IPS DF 6.9 (cell line): Measurements from ENCODE around the gene FZR1.
"Not testable (repeated sequence)": the region's sequence is repeated elsewhere in the genome, so short reads cannot be mapped to it uniquely, and the experiment has no call there.

ENCODE experiments used
- DNase-seq: peaks from one replicate; pipeline ENCODE4 v3.0.0-alpha.2; 2013; ENCODE audit warnings: low read depth, low spot score
- H3K27ac ChIP-seq: one replicate; pipeline ENCODE4 v1.5.1; 2013; ENCODE audit warnings: low read length, control low read depth
- H3K27me3 ChIP-seq: 2 replicates; pipeline ENCODE4 v1.6.1; 2013; ENCODE audit warnings: mild to moderate bottlenecking, low read length; ENCODE audit not compliant: control insufficient read depth, insufficient read depth
- H3K36me3 ChIP-seq: 2 replicates; pipeline ENCODE4 v1.6.1; 2013; ENCODE audit warnings: low read length; ENCODE audit not compliant: control insufficient read depth, insufficient read depth
- H3K4me1 ChIP-seq: 2 replicates; pipeline ENCODE4 v1.6.1; 2013; ENCODE audit warnings: low read length; ENCODE audit not compliant: control insufficient read depth, insufficient read depth
- H3K4me3 ChIP-seq: 2 replicates; pipeline ENCODE4 v1.5.1; 2013; ENCODE audit warnings: mild to moderate bottlenecking, low read length
- H3K9me3 ChIP-seq: 2 replicates; pipeline ENCODE4 v1.6.1; 2013; ENCODE audit warnings: low read length, inconsistent platforms; ENCODE audit not compliant: control insufficient read depth, insufficient read depth
- WGBS: extraction: QIAGEN DNeasy Blood & Tissue Kit; methylation state at CpG from one replicate; pipeline ENCODE4 v1.1.7; 2013; ENCODE audit warnings: mixed read lengths, missing lambda C conversion rate; ENCODE audit not compliant: insufficient read length, insufficient coverage; 5-methylcytosine and 5-hydroxymethylcytosine counted together

The FZR1 gene

DNA sequence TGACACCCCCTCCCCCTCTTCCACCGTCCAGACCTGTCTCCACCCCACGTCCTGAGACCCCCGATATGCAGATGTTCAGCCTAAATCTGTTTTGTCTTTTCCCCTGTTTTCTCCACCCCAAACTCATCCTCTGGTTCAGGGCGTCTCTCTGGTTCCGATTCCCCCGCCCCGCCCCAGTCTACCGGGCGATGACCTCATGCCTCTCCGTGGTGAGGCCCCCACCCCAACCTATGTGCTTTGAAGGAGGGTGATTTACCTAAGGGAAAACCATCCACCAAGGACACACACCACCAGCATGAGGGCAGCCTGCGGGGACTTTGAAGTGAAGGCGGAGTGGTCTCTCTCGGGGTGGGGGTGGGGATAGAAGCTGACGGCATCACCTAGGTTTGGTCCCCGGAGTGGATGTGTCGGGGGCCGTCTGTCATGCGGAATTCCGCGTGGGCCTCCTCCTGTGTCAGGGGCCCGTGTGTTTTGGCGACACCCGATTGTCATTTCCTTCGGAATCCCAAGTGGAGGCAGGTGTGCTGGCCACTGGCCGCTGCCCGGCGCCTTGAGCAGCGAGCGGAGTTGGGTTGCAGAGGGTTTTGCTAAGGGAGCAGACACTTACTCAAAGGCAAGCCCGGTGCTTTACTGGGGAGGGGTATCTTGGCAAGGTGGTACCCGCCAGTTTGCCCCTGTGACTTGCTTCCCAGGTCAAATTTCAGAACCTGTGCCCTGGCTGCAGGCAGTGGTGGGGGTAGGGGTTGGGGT lies 1.4 kb downstream of the FZR1 start:
- Histone ChIP-seq H3K27me3 (no peaks in the 10 kb centered on the region), H3K27ac (no peak overlapping the region), H3K36me3 (peaks cover 2% of the 10 kb centered on the region; the same call in 1 of the 2 replicates), H3K4me1 (no peaks in the 10 kb centered on the region; the same call in none of the 2 replicates), H3K9me3 (no peaks in the 10 kb centered on the region), H3K4me3 (peak overlapping the region; percentile 70; the same call in 1 of the 2 replicates)
- WGBS, result no CpG with 5 or more reads among the region's 31 CpGs
- DNase-seq, result no peak

DNA sequence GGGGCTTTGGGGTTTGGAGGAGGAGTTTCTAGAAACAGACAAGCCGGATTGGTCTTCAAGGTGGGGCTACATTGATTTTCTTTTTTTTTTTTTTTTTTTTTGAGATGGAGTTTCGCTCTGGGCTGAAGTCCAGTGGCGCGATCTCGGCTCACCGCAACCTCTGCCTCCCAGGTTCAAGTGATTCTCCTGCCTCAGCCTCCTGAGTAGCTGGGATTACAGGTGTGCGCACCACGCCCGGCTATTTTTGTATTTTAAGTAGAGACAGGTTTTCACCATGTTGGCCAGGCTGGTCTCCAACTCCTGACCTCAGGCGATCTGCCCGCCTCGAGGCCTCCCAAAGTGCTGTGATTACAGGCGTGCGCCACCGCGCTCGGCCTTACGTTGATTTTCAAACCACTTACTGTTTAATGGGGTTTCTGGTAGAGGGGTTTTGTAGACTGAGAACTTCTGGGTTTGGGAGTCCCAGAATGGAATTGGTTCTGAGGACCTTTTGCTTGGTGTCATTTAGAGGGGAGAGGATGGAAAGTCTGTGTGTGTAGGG lies 2.1 kb downstream of the FZR1 start:
- H3K36me3 ChIP-seq, DNase-seq, H3K9me3 ChIP-seq, H3K27me3 ChIP-seq, H3K4me3 ChIP-seq, H3K27ac ChIP-seq, H3K4me1 ChIP-seq: not testable (repeated sequence)
- WGBS, result no CpG with 5 or more reads among the region's 18 CpGs

DNA sequence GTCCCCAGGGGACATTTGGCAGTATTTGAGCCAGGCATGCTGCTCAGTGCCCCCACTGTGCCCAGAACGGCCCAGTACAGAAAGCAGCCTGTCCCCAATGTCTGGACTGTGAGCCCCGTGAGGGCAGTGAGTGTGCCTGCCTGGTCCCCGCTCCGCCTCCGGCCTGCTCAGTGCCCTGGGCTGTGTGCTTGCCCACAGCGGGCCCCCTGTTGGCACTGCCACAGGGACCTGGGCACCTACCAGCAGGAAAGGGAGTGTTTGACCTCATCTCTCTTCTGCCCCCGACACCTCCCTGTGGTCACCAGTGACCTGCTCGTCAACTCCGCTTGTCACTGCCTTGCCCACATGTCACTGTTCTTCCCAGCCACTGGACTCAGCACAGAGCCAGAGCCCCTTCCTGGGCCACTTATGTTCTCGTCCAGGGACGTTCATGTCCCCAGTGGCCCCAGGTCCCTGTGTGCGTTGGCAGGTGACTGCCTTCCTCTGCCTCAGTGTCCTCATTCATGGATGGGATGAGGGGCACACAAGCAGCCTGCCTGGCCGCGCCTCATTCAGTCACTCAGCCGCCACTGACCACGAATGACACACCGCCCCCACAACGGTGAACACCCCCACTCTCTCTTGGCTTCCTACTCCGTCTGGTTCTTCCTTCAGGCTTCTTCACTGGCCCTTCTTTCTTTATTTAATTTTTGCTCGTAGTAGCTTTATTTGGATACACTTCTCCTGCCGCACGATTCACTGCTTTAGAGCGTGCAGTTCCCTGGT lies 2.8 kb downstream of the FZR1 start:
- Histone ChIP-seq H3K4me3 (no peak overlapping the region), H3K27ac (no peak overlapping the region), H3K27me3 (no peaks in the 10 kb centered on the region), H3K4me1 (peaks cover 1% of the 10 kb centered on the region), H3K9me3 (no peaks in the 10 kb centered on the region), H3K36me3 (peaks cover 2% of the 10 kb centered on the region; the same call in 1 of the 2 replicates)
- WGBS, result no CpG with 5 or more reads among the region's 23 CpGs
- DNase-seq, result no peak

DNA sequence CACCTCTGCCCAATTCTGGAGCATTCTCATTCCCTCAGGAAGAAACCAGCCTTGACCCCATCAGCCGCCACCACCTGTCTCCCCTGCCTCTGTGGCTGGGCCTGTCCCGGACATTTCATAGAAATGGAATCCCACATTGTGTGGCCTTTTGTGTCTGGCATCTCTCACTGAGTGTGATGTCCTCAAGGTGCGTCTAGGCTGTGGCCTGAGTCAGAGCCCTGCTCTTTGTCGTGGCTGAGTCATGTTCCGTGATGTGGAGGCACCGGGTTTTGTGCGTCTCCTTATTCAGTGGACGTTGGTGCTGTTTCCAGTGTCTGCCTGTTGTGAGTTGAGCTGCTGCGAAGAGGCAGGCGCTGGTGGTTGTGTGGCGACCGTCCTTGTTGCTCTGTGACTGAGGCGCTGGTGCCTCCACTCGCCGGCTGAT lies 3.5 kb downstream of the FZR1 start:
- no CpG with 5 or more reads among the region's 15 CpGs for WGBS
- Histone ChIP-seq H3K27me3 (no peaks in the 10 kb centered on the region), H3K27ac (no peak overlapping the region)

DNA sequence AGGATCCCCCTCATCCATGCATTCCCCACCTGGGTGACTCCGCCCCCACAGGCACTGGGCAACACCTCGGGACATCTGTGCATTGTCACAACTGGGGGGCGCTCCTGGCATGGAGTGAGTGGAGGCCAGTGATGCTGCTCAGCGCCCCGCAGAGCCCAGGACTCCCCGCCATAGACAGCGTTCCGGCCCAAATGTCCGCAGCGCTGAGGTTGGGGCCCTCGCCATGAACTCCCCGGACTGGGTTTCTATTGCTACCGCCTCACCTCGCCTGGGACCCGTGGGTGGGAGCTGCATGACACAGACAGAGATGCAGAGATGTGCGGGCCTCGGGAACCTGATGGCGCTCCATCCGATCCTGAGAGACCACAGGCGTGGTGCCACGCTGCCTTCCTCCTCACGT lies 4.6 kb downstream of the FZR1 start:
- no peaks in the 10 kb centered on the region for H3K27me3 ChIP-seq
- H3K4me3 ChIP-seq, result no peak overlapping the region
- H3K4me1 ChIP-seq, result peaks cover 1% of the 10 kb centered on the region; the same call in 1 of the 2 replicates
- WGBS, result no CpG with 5 or more reads among the region's 22 CpGs
- H3K9me3 ChIP-seq, result no peaks in the 10 kb centered on the region
- peaks cover 2% of the 10 kb centered on the region; the same call in 1 of the 2 replicates for H3K36me3 ChIP-seq
- no peak for DNase-seq
- H3K27ac ChIP-seq, result no peak overlapping the region

More for the DNA sequence above, 3.5 kb downstream of the FZR1 start:
- Histone ChIP-seq H3K4me1 (peaks cover 1% of the 10 kb centered on the region), H3K9me3 (no peaks in the 10 kb centered on the region), H3K36me3 (peaks cover 2% of the 10 kb centered on the region; the same call in 1 of the 2 replicates), H3K4me3 (no peak overlapping the region)
- no peak for DNase-seq

DNA sequence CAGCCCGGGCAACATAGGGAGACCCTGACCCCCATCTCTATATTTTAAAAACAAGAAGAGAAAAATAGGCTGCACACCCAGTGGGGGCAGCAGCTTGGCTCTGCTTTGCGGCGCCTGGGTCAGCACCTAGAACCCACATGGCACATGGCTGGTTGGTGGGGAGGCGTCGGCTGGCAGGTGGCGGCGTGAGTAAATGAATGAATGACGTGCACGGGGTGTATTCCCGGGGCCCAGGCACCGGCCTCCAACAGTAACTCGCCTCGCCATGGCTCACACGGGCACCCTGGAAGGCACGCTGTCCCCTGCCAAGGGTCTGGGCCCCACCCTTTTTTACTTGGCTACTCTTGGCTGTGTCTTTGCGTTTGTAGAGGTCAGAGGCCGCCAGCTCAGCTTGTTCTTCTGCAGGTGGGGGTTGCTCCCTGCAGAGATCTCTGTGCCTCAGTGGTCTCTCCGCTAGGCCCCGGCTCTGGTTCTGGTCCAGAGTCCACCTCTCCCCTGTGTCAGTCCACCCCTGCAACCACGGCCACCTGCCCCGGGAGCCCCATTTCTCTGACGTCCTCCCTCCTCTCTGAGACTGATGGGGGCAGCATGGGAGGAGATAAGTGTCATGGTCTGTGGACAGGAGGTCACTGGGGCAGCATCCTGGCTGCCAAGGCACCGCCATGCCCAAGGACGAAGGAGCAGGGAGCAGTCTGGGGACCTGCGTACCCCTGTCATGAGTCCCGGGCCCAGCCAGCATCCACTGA lies 5.6 kb downstream of the FZR1 start:
- no peak overlapping the region for H3K27ac ChIP-seq
- H3K27me3 ChIP-seq, result no peaks in the 10 kb centered on the region
- H3K36me3 ChIP-seq, result peaks cover 2% of the 10 kb centered on the region; the same call in 1 of the 2 replicates
- no peak for DNase-seq
- H3K4me1 ChIP-seq, result peaks cover 3% of the 10 kb centered on the region; the same call in 1 of the 2 replicates
- H3K9me3 ChIP-seq, result no peaks in the 10 kb centered on the region
- no peak overlapping the region for H3K4me3 ChIP-seq
- WGBS, result no CpG with 5 or more reads among the region's 26 CpGs

DNA sequence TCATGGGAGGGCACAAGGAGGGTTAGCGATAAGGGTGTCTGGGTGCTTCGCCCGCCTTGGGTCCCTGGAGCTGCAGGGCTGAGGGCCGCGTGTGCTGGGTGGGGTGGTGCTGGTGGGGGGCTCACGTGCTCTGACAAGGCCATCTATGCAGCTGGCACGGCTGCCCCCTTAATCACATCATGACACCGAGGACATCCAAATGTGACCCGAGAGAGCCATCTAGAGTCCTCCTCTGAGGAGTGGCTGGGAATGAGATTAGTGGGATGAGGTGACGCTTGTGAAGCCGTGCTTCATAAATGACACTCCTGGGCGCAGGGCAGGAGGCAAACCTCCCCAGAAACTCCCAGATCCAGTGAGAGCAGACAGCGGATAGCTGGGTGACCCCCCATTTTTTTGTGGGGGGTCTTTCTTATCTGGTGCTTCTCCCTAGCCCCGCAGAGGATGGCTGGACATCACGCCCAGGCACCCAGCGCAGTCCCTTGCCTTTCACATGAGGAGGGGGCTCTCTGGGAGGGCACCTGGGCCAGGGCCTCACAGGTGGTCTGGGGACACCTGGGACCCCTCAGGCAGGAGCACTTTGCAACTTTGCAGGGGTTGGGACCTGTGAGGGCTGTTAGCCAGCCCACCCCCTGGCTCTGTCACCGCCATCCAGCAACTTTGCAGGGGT lies 6.6 kb downstream of the FZR1 start:
- H3K36me3 ChIP-seq, result peaks cover 2% of the 10 kb centered on the region; the same call in 1 of the 2 replicates
- H3K4me3 ChIP-seq, result no peak overlapping the region
- WGBS, result no CpG with 5 or more reads among the region's 17 CpGs
- peaks cover 3% of the 10 kb centered on the region; the same call in 1 of the 2 replicates for H3K4me1 ChIP-seq
- H3K27me3 ChIP-seq, result no peaks in the 10 kb centered on the region
- no peak for DNase-seq
- no peaks in the 10 kb centered on the region for H3K9me3 ChIP-seq
- H3K27ac ChIP-seq, result no peak overlapping the region

DNA sequence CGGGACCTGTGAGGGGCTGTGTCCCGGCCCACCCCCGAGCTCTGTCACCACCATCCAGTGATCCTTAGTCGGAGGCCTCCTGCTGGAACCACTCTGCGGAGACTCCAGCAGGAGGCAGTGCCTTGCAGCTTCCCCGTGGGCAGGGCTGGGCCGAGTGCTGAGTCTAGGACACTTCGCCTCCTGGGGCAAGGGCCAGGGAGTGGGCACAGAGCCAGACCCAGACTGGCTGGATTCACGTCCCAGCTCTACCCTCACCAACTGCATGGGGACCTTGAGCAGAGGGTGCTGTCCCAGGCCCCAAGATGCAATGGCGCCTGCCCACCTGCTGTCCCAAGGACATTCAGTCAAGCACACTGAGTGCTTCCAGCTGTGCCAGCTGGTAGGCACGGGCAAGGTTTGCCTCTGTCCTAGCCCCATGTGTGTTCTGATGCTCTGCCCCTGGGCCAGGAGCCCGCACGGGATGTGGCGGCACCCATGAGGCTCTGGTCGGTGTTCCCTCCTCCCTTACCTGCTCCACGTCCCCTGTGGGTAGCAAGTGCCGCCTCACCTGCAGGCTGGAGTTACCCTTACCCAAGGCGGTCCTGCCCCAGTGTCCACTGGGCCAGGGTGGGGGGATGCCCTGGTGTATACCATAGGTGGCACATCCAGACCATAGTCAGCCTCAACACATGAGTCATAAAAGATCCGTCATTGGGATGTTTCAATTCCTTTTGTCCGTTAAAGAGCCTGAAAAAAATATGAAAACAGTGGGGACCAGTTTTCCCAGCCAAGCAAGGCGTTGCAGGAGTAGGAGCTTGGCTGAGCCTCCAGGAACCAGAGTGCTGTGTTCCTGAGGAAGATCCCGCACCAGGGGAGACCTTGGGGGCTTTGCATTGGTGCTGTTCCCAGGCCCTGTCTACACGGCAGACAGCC lies 7.4 kb downstream of the FZR1 start:
- no peak overlapping the region for H3K4me3 ChIP-seq
- peaks cover 3% of the 10 kb centered on the region for H3K4me1 ChIP-seq
- H3K36me3 ChIP-seq, result peaks cover 2% of the 10 kb centered on the region; the same call in 1 of the 2 replicates
- H3K27me3 ChIP-seq, result no peaks in the 10 kb centered on the region
- no peak for DNase-seq
- no peak overlapping the region for H3K27ac ChIP-seq
- no CpG with 5 or more reads among the region's 23 CpGs for WGBS
- no peaks in the 10 kb centered on the region for H3K9me3 ChIP-seq

DNA sequence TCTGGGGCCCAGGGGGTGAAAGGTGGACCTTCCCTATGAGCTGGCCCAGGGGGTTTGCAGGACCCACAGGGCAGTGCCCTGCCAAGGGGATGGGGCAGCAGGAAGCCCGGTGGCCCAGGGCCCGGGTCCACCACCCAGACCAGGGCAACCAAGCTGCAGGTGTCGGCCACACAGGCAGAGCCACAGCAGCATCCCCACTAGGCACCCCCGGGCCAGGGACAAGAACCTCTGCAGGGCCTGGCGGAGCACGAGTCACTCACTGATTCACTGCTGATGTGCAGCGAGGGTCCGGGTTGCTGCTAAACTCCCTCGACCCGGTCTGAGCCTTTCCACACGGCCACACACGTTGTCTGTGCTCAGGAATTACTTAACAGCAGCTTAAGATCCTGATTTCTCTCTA lies 8.8 kb downstream of the FZR1 start:
- H3K27ac ChIP-seq, result no peak overlapping the region
- H3K4me1 ChIP-seq, result peaks cover 5% of the 10 kb centered on the region
- H3K4me3 ChIP-seq, result no peak overlapping the region
- no peaks in the 10 kb centered on the region for H3K27me3 ChIP-seq
- H3K36me3 ChIP-seq, result peaks cover 2% of the 10 kb centered on the region; the same call in 1 of the 2 replicates
- DNase-seq, result no peak
- H3K9me3 ChIP-seq, result no peaks in the 10 kb centered on the region
- WGBS, result no CpG with 5 or more reads among the region's 12 CpGs
